Heart left ventricle (tissue), 13 donors: Measurements from ENCODE around the gene PTPN9.
"Not testable (repeated sequence)": the region's sequence is repeated elsewhere in the genome, so short reads cannot be mapped to it uniquely, and the experiment has no call there.

Experiments
- POLR2A ChIP-seq, 2 donors: fragments of 450-650 bp; IDR thresholded peaks; one replicate each; pipeline ENCODE4 v1.6.1; 2017; ENCODE audit warnings: antibody characterized with exemption in 2 of 2, mild to moderate bottlenecking in 2 of 2, moderate library complexity in 2 of 2
- TF ChIP-seq, protein P1 (sequence below), 12 donors: fragments of 200-600 bp; sonication (generic) in 4 of 12; IDR thresholded peaks; one replicate each; pipeline versions ENCODE4 v1.5.0 to v1.8.0; 2018 to 2022; ENCODE audit warnings: antibody characterized with exemption in 12 of 12, mild to moderate bottlenecking in 5 of 12
- donor health status: ischemic (EF 13 %, LVEDD 7.1; RV severe dilation, severe dysfunction).
- donor health status: DM: no; HTN: yes; CAD: no.
- donor health status: DM: no; HTN: no; CAD: no.
- donor health status: ischemic (EF 25% LVEDD 6.9; RV normal size, moderate dysfunction).
- donor health status: ischemic (EF 25% LVEDD 5.7; RV mildly dilated, moderate dysfunction).
- donor health status: ischemic (EF 35%, LVEDD 5.7; RV mildly dilated, moderate dysfunction).
- donor health status: nonischemic (EF 11% LVEDD 7.7; RV severe dilation, severe dysfunction).
- donor health status: DM: yes; HTN: yes; CAD: no.
- donor health status: PGD.
- donor health status: ischemic (EF 29% LVEDD 5.4; RV normal size, mild dysfunction).
- donor health status: nonischemic (EF 23%, LVEDD 6.1; RV moderate dilation, normal function).

GRCh38 chr15:75443972-75444453 lies 135.1 kb downstream of the PTPN9 start:
- TF ChIP-seq, protein P1, sequence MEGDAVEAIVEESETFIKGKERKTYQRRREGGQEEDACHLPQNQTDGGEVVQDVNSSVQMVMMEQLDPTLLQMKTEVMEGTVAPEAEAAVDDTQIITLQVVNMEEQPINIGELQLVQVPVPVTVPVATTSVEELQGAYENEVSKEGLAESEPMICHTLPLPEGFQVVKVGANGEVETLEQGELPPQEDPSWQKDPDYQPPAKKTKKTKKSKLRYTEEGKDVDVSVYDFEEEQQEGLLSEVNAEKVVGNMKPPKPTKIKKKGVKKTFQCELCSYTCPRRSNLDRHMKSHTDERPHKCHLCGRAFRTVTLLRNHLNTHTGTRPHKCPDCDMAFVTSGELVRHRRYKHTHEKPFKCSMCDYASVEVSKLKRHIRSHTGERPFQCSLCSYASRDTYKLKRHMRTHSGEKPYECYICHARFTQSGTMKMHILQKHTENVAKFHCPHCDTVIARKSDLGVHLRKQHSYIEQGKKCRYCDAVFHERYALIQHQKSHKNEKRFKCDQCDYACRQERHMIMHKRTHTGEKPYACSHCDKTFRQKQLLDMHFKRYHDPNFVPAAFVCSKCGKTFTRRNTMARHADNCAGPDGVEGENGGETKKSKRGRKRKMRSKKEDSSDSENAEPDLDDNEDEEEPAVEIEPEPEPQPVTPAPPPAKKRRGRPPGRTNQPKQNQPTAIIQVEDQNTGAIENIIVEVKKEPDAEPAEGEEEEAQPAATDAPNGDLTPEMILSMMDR (IDR thresholded peaks at IDR 0.05): not testable (repeated sequence)
- not testable (repeated sequence) for TF ChIP-seq POLR2A (IDR thresholded peaks at IDR 0.05)
